GM12878 (cell line): ENCODE data around the gene TMEM176B. TPM values are rescaled to one million over a fixed set of nuclear protein-coding genes. Genes with fewer than 3 reads are reported as not detected.

Experiments used
- ATAC-seq: fragments of 200-7000 bp; cut with Tn5 transposase; 3 replicates; pipeline ENCODE4 v1.9.1; 2020; ENCODE audit warnings: mild to moderate bottlenecking, moderate library complexity
- BruUV-seq: library from RNA; stranded (reverse); fragments of 400-500 nt; replicated peaks from 2 replicates; lab custom pipeline; 2021; lab: Mats Ljungman, UMichigan
- CTCF ChIA-PET: fragments of 300-600 bp; sonication (Branson Sonifier 250); formaldehyde crosslinking; extraction: SDS; loops from one replicate; lab custom pipeline; 2021; ENCODE audit warnings: inconsistent platforms; lab: Yijun Ruan, JAX
- POLR2A ChIA-PET: fragments of 350-600 bp; formaldehyde crosslinking; extraction: SDS; loops from one replicate; lab custom pipeline; 2021; ENCODE audit warnings: inconsistent platforms; lab: Charles Lee
- RAD21 ChIA-PET: fragments of 300-600 bp; sonication (Branson Sonifier 250); formaldehyde crosslinking; loops from one replicate; lab custom pipeline; 2023; ENCODE audit warnings: antibody characterized with exemption; ENCODE audit not compliant: unreplicated experiment; lab: Charles Lee
- SMC1A ChIA-PET: fragments of 300-600 bp; sonication (Branson Sonifier 250); formaldehyde crosslinking; loops from one replicate; lab custom pipeline; 2023; ENCODE audit not compliant: unreplicated experiment, uncharacterized antibody; lab: Charles Lee
- DNase-seq: peaks from one replicate; pipeline ENCODE4 v3.0.0-alpha.2; 2011; ENCODE audit warnings: low read depth, low spot score
- FAIRE-seq: peaks from 3 replicates; lab custom pipeline; 2011; peaks lifted over from hg19 to GRCh38; lab: Jason Lieb, UNC
- H2AFZ ChIP-seq: 2 replicates; pipeline ENCODE4 v1.6.0; 2011; ENCODE audit warnings: low read depth, low read length, control low read depth; ENCODE audit not compliant: control insufficient read depth
- H3K27ac ChIP-seq: 2 replicates; pipeline ENCODE4 v1.5.1; 2011; ENCODE audit warnings: control low read depth; ENCODE audit not compliant: control insufficient read depth, insufficient read depth
- H3K27me3 ChIP-seq, 2 experiments: replicated peaks in 1 of 2; 2 replicates each; pipeline versions ENCODE4 v1.6.0 to v1.6.1; 2011; ENCODE audit warnings: low read length in 1 of 2; ENCODE audit not compliant: control insufficient read depth in 2 of 2, insufficient read depth in 2 of 2
- H3K36me3 ChIP-seq, 2 experiments: 2 replicates each; pipeline ENCODE4 v1.5.1; 2011; ENCODE audit warnings: low read length in 1 of 2; ENCODE audit not compliant: control insufficient read depth in 2 of 2, insufficient read depth in 2 of 2
- H3K4me1 ChIP-seq: 2 replicates; pipeline ENCODE4 v1.6.1; 2011; ENCODE audit warnings: mild to moderate bottlenecking, low read length, moderate library complexity, mixed read lengths; ENCODE audit not compliant: control insufficient read depth, insufficient read depth
- H3K4me2 ChIP-seq: 2 replicates; pipeline ENCODE4 v1.6.0; 2011; ENCODE audit warnings: control low read depth; ENCODE audit not compliant: control insufficient read depth, insufficient read depth
- H3K4me3 ChIP-seq: fragments of 200-600 bp; sonication (generic); 2 replicates; pipeline ENCODE4 v1.5.1; 2016
- H3K79me2 ChIP-seq: 2 replicates; pipeline ENCODE4 v1.6.0; 2011; ENCODE audit warnings: low read length; ENCODE audit not compliant: control insufficient read depth, insufficient read depth
- H3K9ac ChIP-seq: 2 replicates; pipeline ENCODE4 v1.8.0; 2011; ENCODE audit warnings: low read length, control low read depth, mixed read lengths; ENCODE audit not compliant: control insufficient read depth, insufficient read depth
- H3K9me3 ChIP-seq: replicated peaks from 3 replicates; pipeline ENCODE4 v1.5.1; 2011; ENCODE audit warnings: mild to moderate bottlenecking, low read length; ENCODE audit not compliant: control insufficient read depth, insufficient read depth
- H4K20me1 ChIP-seq: 2 replicates; pipeline ENCODE4 v1.6.0; 2011; ENCODE audit not compliant: control insufficient read depth, insufficient read depth
- CBX5 ChIP-seq: sonication (generic); IDR thresholded peaks from 2 replicates; pipeline ENCODE4 v1.6.1; 2016; ENCODE audit warnings: low read depth, moderate library complexity, mild to moderate bottlenecking, inconsistent platforms
- KLF5 ChIP-seq: fragments of 450-650 bp; IDR thresholded peaks from 2 replicates; pipeline ENCODE4 v1.6.1; 2014; ENCODE audit warnings: mild to moderate bottlenecking; ENCODE audit not compliant: partially characterized antibody
- MEF2B ChIP-seq: fragments of 450-650 bp; IDR thresholded peaks from 2 replicates; pipeline ENCODE4 v1.6.1; 2018; ENCODE audit warnings: mild to moderate bottlenecking, moderate library complexity; ENCODE audit not compliant: partially characterized antibody, poor library complexity, severe bottlenecking
- ZBTB11 ChIP-seq: fragments of 450-650 bp; formaldehyde crosslinking; IDR thresholded peaks from 2 replicates; pipeline ENCODE4 v1.5.0; 2022; ENCODE audit warnings: mild to moderate bottlenecking, missing genetic modification characterization
- ZNF274 ChIP-seq: IDR thresholded peaks from one replicate; pipeline ENCODE4 v1.8.0; 2011; ENCODE audit not compliant: insufficient read length, insufficient read depth
- WGBS: methylation state at CpG from one replicate; pipeline ENCODE4 v1.1.6; 2016; ENCODE audit warnings: low lambda C conversion rate; ENCODE audit not compliant: insufficient replicate concordance, insufficient coverage; ENCODE audit errors: missing lambda C conversion rate; 5-methylcytosine and 5-hydroxymethylcytosine counted together
- in situ Hi-C: fragments of 300-500 bp; cut with MboI; formaldehyde crosslinking; loops from 9 replicates; pipeline ENCODE4 v1.14.3; 2018; ENCODE audit warnings: mixed read lengths
- intact Hi-C: fragments of 100-400 bp; cut with micrococcal nuclease; formaldehyde crosslinking; loops from one replicate; pipeline ENCODE4 v1.14.2; 2022; ENCODE audit not compliant: unreplicated experiment
- polyA plus RNA-seq, 11 experiments: library from polyadenylated mRNA; depleted of rRNA in 4 of 11; unstranded in 6 of 11; stranded (reverse) in 5 of 11; fragments of >200 nt; fragmentation: Nextera tagmentation in 4 of 11; fragmentation: Illumina TruSeq in 1 of 11; extraction: Ambion mirVana in 4 of 11; extraction: Trizol in 1 of 11; gene quantifications; 1 replicate in 1 of 11; 2 replicates in 10 of 11; pipeline versions ENCODE4 v1.2.1 to v1.2.3, GENCODE V29; 2011 to 2016; ENCODE audit warnings: inconsistent platforms in 2 of 11, missing spikeins in 2 of 11, low read depth in 1 of 11
- total RNA-seq, 4 experiments: library from RNA; depleted of rRNA in 3 of 4; stranded (reverse); fragments of >200 nt in 3 of 4; fragmentation: Illumina TruSeq in 1 of 4; extraction: Trizol in 1 of 4; gene quantifications; 2 replicates each; pipeline versions ENCODE4 v1.2.1 to v1.2.3, GENCODE V29; 2013 to 2021

Gene TMEM176B
- total and polyA plus RNA-seq, 10 of the 15 experiments (the other 5 are each of a cell fraction or from before 2014, with no cell fraction given): 0.05 to 0.40 (median 0.20) TPM; not detected in 4

DNA sequence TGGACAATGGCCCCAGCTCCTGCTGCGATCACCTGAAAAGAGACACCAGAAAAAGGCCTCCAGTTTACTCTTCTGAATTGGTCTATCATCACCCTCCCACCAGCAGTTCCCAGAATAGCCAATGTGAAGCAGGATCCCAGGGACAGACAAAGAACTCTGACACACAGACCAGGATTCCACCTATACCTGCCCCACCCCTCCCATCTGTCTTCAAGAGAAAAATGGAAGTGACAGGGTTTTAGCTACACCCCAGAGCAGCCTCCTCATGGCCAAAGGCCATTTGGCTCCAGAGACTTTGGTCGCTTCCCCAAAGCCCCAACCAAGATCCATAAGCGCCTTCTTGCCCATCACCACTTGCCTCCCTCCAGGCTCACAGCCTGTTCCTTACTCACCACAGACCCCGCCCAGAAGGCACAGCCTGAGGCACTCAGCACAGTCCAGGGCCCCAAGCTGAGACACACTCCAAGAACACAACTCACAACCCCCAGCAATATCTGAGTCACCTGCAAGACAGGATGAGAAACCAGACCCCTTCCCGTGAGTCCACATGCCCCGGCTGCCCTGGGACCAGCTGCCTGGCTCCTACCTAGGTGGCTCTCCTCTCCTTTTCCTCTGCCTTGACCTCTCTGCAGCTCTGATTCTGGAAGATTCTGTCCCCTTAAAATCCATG, 6.5 kb downstream of the TMEM176B start:
- Histone ChIP-seq H3K9ac (no peak overlapping the region), H3K27ac (no peak overlapping the region), H3K4me3 (no peak overlapping the region), H2AFZ (no peak overlapping the region), H3K27me3 (peaks cover 3 to 4% of the 10 kb centered on the region in 2 experiments; a peak in 3 of 4 replicates), H3K4me1 (no peaks in the 10 kb centered on the region), H3K36me3 (no peaks in the 10 kb centered on the region), H3K4me2 (no peak overlapping the region), H4K20me1 (no peaks in the 10 kb centered on the region), H3K79me2 (no peaks in the 10 kb centered on the region), H3K9me3 (no peaks in the 10 kb centered on the region)
- ChIA-PET CTCF (interaction anchor here (1.2 kb wide), 1 partner anchor 15 kb away, joined by 5 read pairs; no protein-coding TSS in a partner anchor), POLR2A (no interaction called here), SMC1A (no interaction called here), RAD21 (no interaction called here)
- 29% methylated on average over 6 of the region's 6 CpGs for WGBS
- BruUV-seq: no TSS peak
- TF ChIP-seq ZBTB11 (CRISPR knock-in tag) (no peak), MEF2B (no peak), KLF5 (no peak), CBX5 (no peak), ZNF274 (no peak)
- intact Hi-C loops: no loop called here
- ATAC-seq: no peak
- in situ Hi-C loops: no loop called here
- no peak for FAIRE-seq
- DNase-seq: no peak
